HepG2 (cell line): ENCODE data around the gene MRPL27. TPM values are rescaled to one million over a fixed set of nuclear protein-coding genes. Genes with fewer than 3 reads are reported as not detected.

Experiments used
- ATF4 ChIP-seq, 2 experiments: fragments of 450-650 bp in 1 of 2; sonication (generic) in 1 of 2; formaldehyde crosslinking; IDR thresholded peaks; 2 replicates each; pipeline versions ENCODE4 v1.5.0 to v1.8.0; 2020 to 2022; ENCODE audit warnings: mild to moderate bottlenecking in 1 of 2, missing genetic modification reagents in 1 of 2
- IKZF4 ChIP-seq: sonication (generic); formaldehyde crosslinking; IDR thresholded peaks from 2 replicates; pipeline ENCODE4 v1.5.1; 2020; ENCODE audit warnings: borderline replicate concordance, mild to moderate bottlenecking, low read depth, missing genetic modification reagents; ENCODE audit errors: not compliant biosample characterization
- KLF15 ChIP-seq: sonication (generic); formaldehyde crosslinking; IDR thresholded peaks from 2 replicates; pipeline ENCODE4 v1.8.1; 2023; ENCODE audit warnings: borderline replicate concordance, mild to moderate bottlenecking, inconsistent platforms, missing genetic modification reagents, mixed read lengths
- KLF6 ChIP-seq: IDR thresholded peaks from 2 replicates; pipeline ENCODE4 v1.8.0; 2016; ENCODE audit warnings: missing biosample characterization, missing genetic modification reagents
- MAFK ChIP-seq, 2 experiments: IDR thresholded peaks in 1 of 2; conservative IDR thresholded peaks in 1 of 2; 2 replicates each; pipeline ENCODE4 v1.6.1; 2011; ENCODE audit warnings: improper control_type of control experiment in 2 of 2, low read length in 2 of 2
- NFATC3 ChIP-seq: sonication (generic); formaldehyde crosslinking; IDR thresholded peaks from 2 replicates; pipeline ENCODE4 v1.5.1; 2020; ENCODE audit warnings: mild to moderate bottlenecking, missing genetic modification reagents
- NR2F6 ChIP-seq, 2 experiments: IDR thresholded peaks; 2 replicates each; pipeline ENCODE4 v1.6.1; 2016; ENCODE audit warnings: antibody characterized with exemption in 1 of 2, mild to moderate bottlenecking in 1 of 2
- REST ChIP-seq, 2 experiments: IDR thresholded peaks; 2 replicates each; pipeline ENCODE4 v1.6.1; 2011 to 2012; ENCODE audit warnings: low read length in 2 of 2, borderline replicate concordance in 1 of 2, low read depth in 1 of 2, mild to moderate bottlenecking in 1 of 2, moderate library complexity in 1 of 2
- RORA ChIP-seq: sonication (generic); formaldehyde crosslinking; IDR thresholded peaks from 2 replicates; pipeline ENCODE4 v1.5.0; 2020; ENCODE audit warnings: mild to moderate bottlenecking, missing genetic modification reagents, moderate library complexity
- SAP130 ChIP-seq: IDR thresholded peaks from 2 replicates; pipeline ENCODE4 v1.6.1; 2016; ENCODE audit warnings: low read depth
- SNAPC2 ChIP-seq: sonication (generic); formaldehyde crosslinking; IDR thresholded peaks from 2 replicates; pipeline ENCODE4 v1.8.1; 2022; ENCODE audit warnings: mild to moderate bottlenecking, missing genetic modification reagents
- SPEN ChIP-seq: sonication (generic); formaldehyde crosslinking; IDR thresholded peaks from 2 replicates; pipeline ENCODE4 v1.5.1; 2020; ENCODE audit warnings: low read depth, mild to moderate bottlenecking, missing genetic modification reagents
- SRSF1 ChIP-seq: fragments of 200-400 bp; formaldehyde crosslinking; optimal IDR thresholded peaks from 2 replicates; pipeline ENCODE3; 2017; ENCODE audit warnings: mild to moderate bottlenecking, low read depth, low read length, moderate library complexity
- XBP1 ChIP-seq: sonication (generic); formaldehyde crosslinking; IDR thresholded peaks from 2 replicates; pipeline ENCODE4 v1.5.0; 2020; ENCODE audit warnings: missing genetic modification reagents
- ZNF552 ChIP-seq: sonication (generic); formaldehyde crosslinking; IDR thresholded peaks from 2 replicates; pipeline ENCODE4 v1.9.0; 2022; ENCODE audit warnings: missing genetic modification reagents, mild to moderate bottlenecking, borderline replicate concordance
- ZNF563 ChIP-seq: sonication (generic); formaldehyde crosslinking; IDR thresholded peaks from 2 replicates; pipeline ENCODE4 v1.8.0; 2022; ENCODE audit warnings: mild to moderate bottlenecking, moderate library complexity, missing genetic modification reagents
- ZNF747 ChIP-seq: sonication (generic); formaldehyde crosslinking; IDR thresholded peaks from 2 replicates; pipeline ENCODE4 v1.8.1; 2023; ENCODE audit warnings: missing genetic modification reagents, mild to moderate bottlenecking, borderline replicate concordance
- polyA plus RNA-seq, 8 experiments: library from polyadenylated mRNA; depleted of rRNA in 3 of 8; stranded (reverse) in 7 of 8; unstranded in 1 of 8; fragments of >200 nt; fragmentation: Illumina TruSeq in 4 of 8; extraction: Trizol in 4 of 8; gene quantifications; 2 replicates each; pipeline versions ENCODE4 v1.2.1 to v1.2.3, GENCODE V29; 2011 to 2016; ENCODE audit warnings: low read depth in 4 of 8, missing spikeins in 1 of 8, mixed read lengths in 1 of 8; ENCODE audit not compliant: insufficient read depth in 1 of 8
- total RNA-seq, 5 experiments: library from RNA; depleted of rRNA; stranded (reverse); fragments of >200 nt; fragmentation: Illumina TruSeq; extraction: Trizol; gene quantifications; 2 replicates each; pipeline ENCODE4 v1.2.3, GENCODE V29; 2016; ENCODE audit warnings: low read depth in 1 of 5
- TF ChIP-seq, protein P1 (sequence below), 2 experiments: sonication (generic) in 1 of 2; formaldehyde crosslinking in 1 of 2; IDR thresholded peaks; 2 replicates each; pipeline versions ENCODE4 v1.4.0 to v1.6.1; 2016 to 2020; ENCODE audit warnings: borderline replicate concordance in 1 of 2, low read depth in 1 of 2, mild to moderate bottlenecking in 1 of 2, missing genetic modification reagents in 1 of 2

The MRPL27 gene
- total and polyA plus RNA-seq, 2 of the 13 experiments (the other 11 are each of a cell fraction or from before 2014, with no cell fraction given), result 137 to 217 TPM

- TF ChIP-seq, protein P1, sequence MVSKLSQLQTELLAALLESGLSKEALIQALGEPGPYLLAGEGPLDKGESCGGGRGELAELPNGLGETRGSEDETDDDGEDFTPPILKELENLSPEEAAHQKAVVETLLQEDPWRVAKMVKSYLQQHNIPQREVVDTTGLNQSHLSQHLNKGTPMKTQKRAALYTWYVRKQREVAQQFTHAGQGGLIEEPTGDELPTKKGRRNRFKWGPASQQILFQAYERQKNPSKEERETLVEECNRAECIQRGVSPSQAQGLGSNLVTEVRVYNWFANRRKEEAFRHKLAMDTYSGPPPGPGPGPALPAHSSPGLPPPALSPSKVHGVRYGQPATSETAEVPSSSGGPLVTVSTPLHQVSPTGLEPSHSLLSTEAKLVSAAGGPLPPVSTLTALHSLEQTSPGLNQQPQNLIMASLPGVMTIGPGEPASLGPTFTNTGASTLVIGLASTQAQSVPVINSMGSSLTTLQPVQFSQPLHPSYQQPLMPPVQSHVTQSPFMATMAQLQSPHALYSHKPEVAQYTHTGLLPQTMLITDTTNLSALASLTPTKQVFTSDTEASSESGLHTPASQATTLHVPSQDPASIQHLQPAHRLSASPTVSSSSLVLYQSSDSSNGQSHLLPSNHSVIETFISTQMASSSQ (IDR thresholded peaks at IDR 0.05; ENCODE audit: low read depth), result no peak
- TF ChIP-seq, protein P1 (CRISPR knock-in tag; IDR thresholded peaks at IDR 0.05; ENCODE audit: borderline replicate concordance), result peak; percentile 77; the same call in 1 of the 2 replicates
- TF ChIP-seq SNAPC2 (CRISPR knock-in tag), result peak; percentile 64; the same call in 1 of the 2 replicates
- no peak for TF ChIP-seq XBP1 (CRISPR knock-in tag)
- TF ChIP-seq MAFK (conservative IDR thresholded peaks at IDR 0.05 in 1 of 2, IDR thresholded peaks at IDR 0.05 in 1 of 2; ENCODE audit: low read length in 2 of 2), result no peak
- peak; percentile 96 for TF ChIP-seq ZNF563
- no peak for TF ChIP-seq RORA (CRISPR knock-in tag)
- peak; percentile 64; the same call in 1 of the 2 replicates for TF ChIP-seq ZNF552 (CRISPR knock-in tag)
- TF ChIP-seq NFATC3 (CRISPR knock-in tag), result peak; percentile 84; the same call in 1 of the 2 replicates
- TF ChIP-seq SAP130 (CRISPR knock-in tag), result peak; percentile 100
- peak; percentile 91 for TF ChIP-seq IKZF4 (CRISPR knock-in tag)
- no peak for TF ChIP-seq SRSF1
- peak in 1 of 2 experiments; percentile 68; a peak in 2 of 4 replicates for TF ChIP-seq ATF4 (CRISPR knock-in tag; IDR thresholded peaks at IDR 0.05)
- peak; percentile 76; the same call in 1 of the 2 replicates for TF ChIP-seq KLF15
- peak; percentile 94; the same call in 1 of the 2 replicates for TF ChIP-seq ZNF747 (CRISPR knock-in tag)
- TF ChIP-seq KLF6, result peak; percentile 93
- TF ChIP-seq SPEN (CRISPR knock-in tag), result peak; percentile 96
- TF ChIP-seq NR2F6 (IDR thresholded peaks at IDR 0.05), result no peak
- TF ChIP-seq NR2F6 (CRISPR knock-in tag; IDR thresholded peaks at IDR 0.05), result peak; percentile 72
- TF ChIP-seq REST (IDR thresholded peaks at IDR 0.05; ENCODE audit: borderline replicate concordance in 1 of 2, low read depth in 1 of 2, low read length in 2 of 2), result peak in 1 of 2 experiments; percentile 74; a peak in 1 of 4 replicates
These were observed at the start of gene MRPL27, which contains the start of gene EME1 (continued) for GRCh38 chr17:50372758-50373556.
